Heart right ventricle (tissue), 16 donors: ENCODE measurements around the gene ZBTB7B. TPM values are rescaled to one million over a fixed set of nuclear protein-coding genes. Genes with fewer than 3 reads are reported as not detected.

Source experiments
- ATAC-seq, 8 donors: fragments of 200-7000 bp; cut with Tn5 transposase; one replicate each; pipeline ENCODE4 v1.9.1; 2020; ENCODE audit warnings: mild to moderate bottlenecking in 8 of 8, moderate library complexity in 8 of 8, moderate number of reproducible peaks in 1 of 8
- DNase-seq, 2 donors: peaks; one replicate each; pipeline ENCODE4 v3.0.0-alpha.2; 2020
- H3K27ac ChIP-seq, 10 donors: fragments of 200-600 bp; sonication (generic) in 2 of 10; one replicate each; pipeline versions ENCODE4 v1.5.0 to v1.8.0; 2020 to 2022; ENCODE audit warnings: mild to moderate bottlenecking in 3 of 10
- H3K27me3 ChIP-seq, 7 donors: fragments of 200-600 bp; one replicate each; pipeline ENCODE4 v1.8.0; 2021 to 2022; ENCODE audit warnings: mild to moderate bottlenecking in 2 of 7
- H3K36me3 ChIP-seq, 9 donors: fragments of 200-600 bp; sonication (generic) in 1 of 9; one replicate each; pipeline versions ENCODE4 v1.5.0 to v1.8.0; 2020 to 2022; ENCODE audit warnings: mild to moderate bottlenecking in 2 of 9
- H3K4me1 ChIP-seq, 9 donors: fragments of 200-600 bp; sonication (generic) in 1 of 9; one replicate each; pipeline versions ENCODE4 v1.5.0 to v1.8.0; 2020 to 2022; ENCODE audit warnings: mild to moderate bottlenecking in 4 of 9
- H3K4me3 ChIP-seq, 10 donors: fragments of 200-600 bp; sonication (generic) in 2 of 10; one replicate each; pipeline versions ENCODE4 v1.5.0 to v1.8.0; 2020 to 2022; ENCODE audit warnings: mild to moderate bottlenecking in 7 of 10, moderate library complexity in 2 of 10
- H3K9me3 ChIP-seq, 11 donors: fragments of 200-600 bp in 10 of 11; sonication (generic) in 2 of 11; one replicate each; pipeline versions ENCODE4 v1.5.0 to v1.8.0; 2013 to 2022; ENCODE audit warnings: mild to moderate bottlenecking in 2 of 11, control low read depth in 1 of 11, moderate library complexity in 1 of 11
- WGBS, 2 donors: extraction: QIAGEN DNeasy Blood & Tissue Kit; methylation state at CpG; one replicate each; pipeline ENCODE4 v1.1.7; 2013; ENCODE audit warnings: inconsistent platforms in 1 of 2; 5-methylcytosine and 5-hydroxymethylcytosine counted together
- intact Hi-C, 10 donors: fragments of 100-400 bp; cut with DNase I; formaldehyde crosslinking; loops; one replicate each; pipeline versions ENCODE4 v1.11.1 to v1.14.2; 2022
- polyA plus RNA-seq, 2 donors: library from polyadenylated mRNA; stranded (reverse); fragments of 200-250 nt; gene quantifications; one replicate each; pipeline ENCODE4 v1.2.3, GENCODE V29; 2013
- total RNA-seq, 10 donors: library from RNA; stranded (reverse); fragmentation: NEBNext Ultra II Directional in 3 of 10; extraction: Animal tissue kit (Norgen Biotek cat#: 25700) in 3 of 10; gene quantifications; one replicate each; pipeline versions ENCODE4 v1.2.1 to v1.2.4, GENCODE V29; 2021 to 2023
- TF ChIP-seq, protein P1 (sequence below), 9 donors: fragments of 200-600 bp; sonication (generic) in 2 of 9; IDR thresholded peaks; one replicate each; pipeline versions ENCODE4 v1.5.0 to v1.8.0; 2021 to 2022; ENCODE audit warnings: antibody characterized with exemption in 9 of 9, mild to moderate bottlenecking in 5 of 9, moderate library complexity in 1 of 9
- donor health status: Arrhythmogenic right ventricular cardiomyopathy.
- donor health status: ischemic (EF 13 %, LVEDD 7.1; RV severe dilation, severe dysfunction).
- donor health status: healthy with polysubstance abuse.
- donor health status: DM: no; HTN: yes; CAD: no.
- donor health status: DM: no; HTN: no; CAD: no.
- donor health status: ischemic (EF 25% LVEDD 6.9; RV normal size, moderate dysfunction).
- donor health status: ischemic (EF 25% LVEDD 5.7; RV mildly dilated, moderate dysfunction).
- donor health status: healthy.
- donor health status: DM: yes; HTN: yes; CAD: no.
- donor health status: Ischemic cardiomyopathy.
- donor health status: ischemic (EF 35%, LVEDD 5.7; RV mildly dilated, moderate dysfunction).
- donor health status: nonischemic (EF 11% LVEDD 7.7; RV severe dilation, severe dysfunction).
- donor health status: DM: yes; HTN: yes; CAD: no.
- donor health status: PGD.
- donor health status: ischemic (EF 29% LVEDD 5.4; RV normal size, mild dysfunction).
- donor health status: nonischemic (EF 23%, LVEDD 6.1; RV moderate dilation, normal function).

Gene ZBTB7B
- total and polyA plus RNA-seq, 12 donors, result 25.7 to 54.7 (median 37.9) TPM

DNA sequence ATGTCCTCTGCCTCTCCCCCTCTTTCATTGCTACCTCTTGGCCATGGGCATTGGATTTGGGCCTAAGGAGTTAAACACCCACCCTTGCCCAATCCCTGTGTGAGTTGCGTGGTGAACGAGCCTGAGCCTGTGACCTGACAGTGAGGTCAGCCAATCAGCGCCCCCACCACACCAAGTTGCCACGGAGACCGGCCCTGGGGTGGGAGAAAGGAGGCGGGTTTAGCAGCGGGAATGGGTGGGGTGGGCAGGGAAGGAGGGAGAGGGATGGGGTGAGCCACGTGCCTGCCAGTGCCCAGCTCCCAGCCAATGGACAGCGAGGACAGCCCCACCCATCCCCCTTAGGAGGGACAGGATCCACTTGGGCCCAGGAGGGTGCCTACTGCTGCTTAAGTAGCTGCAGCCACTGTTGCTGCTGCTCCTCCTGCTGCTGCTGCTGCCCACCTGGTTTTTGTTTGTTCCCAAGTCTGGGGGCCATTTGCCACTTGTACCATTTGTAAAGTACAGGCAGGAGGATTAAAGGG lies 9.5 kb downstream of the ZBTB7B start:
- intact Hi-C loops, result loop anchor here in 1 of 10 donors (10.0 kb wide), 1 partner anchor 57 kb away; the partner anchor contains the start of gene PBXIP1
- Histone ChIP-seq H3K4me1 (peaks cover 10 to 82% (median 51%) of the 10 kb centered on the region in 9 donors), H3K9me3 (no peaks in the 10 kb centered on the region), H3K4me3 (no peak overlapping the region), H3K27me3 (no peaks in the 10 kb centered on the region), H3K27ac (peak overlapping the region in 8 of 10 donors; percentile 31 to 95 (median 60)), H3K36me3 (peaks cover 0 to 35% (median 9%) of the 10 kb centered on the region in 9 donors)
- TF ChIP-seq, protein P1, sequence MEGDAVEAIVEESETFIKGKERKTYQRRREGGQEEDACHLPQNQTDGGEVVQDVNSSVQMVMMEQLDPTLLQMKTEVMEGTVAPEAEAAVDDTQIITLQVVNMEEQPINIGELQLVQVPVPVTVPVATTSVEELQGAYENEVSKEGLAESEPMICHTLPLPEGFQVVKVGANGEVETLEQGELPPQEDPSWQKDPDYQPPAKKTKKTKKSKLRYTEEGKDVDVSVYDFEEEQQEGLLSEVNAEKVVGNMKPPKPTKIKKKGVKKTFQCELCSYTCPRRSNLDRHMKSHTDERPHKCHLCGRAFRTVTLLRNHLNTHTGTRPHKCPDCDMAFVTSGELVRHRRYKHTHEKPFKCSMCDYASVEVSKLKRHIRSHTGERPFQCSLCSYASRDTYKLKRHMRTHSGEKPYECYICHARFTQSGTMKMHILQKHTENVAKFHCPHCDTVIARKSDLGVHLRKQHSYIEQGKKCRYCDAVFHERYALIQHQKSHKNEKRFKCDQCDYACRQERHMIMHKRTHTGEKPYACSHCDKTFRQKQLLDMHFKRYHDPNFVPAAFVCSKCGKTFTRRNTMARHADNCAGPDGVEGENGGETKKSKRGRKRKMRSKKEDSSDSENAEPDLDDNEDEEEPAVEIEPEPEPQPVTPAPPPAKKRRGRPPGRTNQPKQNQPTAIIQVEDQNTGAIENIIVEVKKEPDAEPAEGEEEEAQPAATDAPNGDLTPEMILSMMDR (IDR thresholded peaks at IDR 0.05), result no peak
- 18 to 24% methylated on average over 9 of the region's 9 CpGs for WGBS, 2 donors
- ATAC-seq (peak; percentile 7 to 45 (median 30)), DNase-seq (peak; percentile 62 to 67)

DNA sequence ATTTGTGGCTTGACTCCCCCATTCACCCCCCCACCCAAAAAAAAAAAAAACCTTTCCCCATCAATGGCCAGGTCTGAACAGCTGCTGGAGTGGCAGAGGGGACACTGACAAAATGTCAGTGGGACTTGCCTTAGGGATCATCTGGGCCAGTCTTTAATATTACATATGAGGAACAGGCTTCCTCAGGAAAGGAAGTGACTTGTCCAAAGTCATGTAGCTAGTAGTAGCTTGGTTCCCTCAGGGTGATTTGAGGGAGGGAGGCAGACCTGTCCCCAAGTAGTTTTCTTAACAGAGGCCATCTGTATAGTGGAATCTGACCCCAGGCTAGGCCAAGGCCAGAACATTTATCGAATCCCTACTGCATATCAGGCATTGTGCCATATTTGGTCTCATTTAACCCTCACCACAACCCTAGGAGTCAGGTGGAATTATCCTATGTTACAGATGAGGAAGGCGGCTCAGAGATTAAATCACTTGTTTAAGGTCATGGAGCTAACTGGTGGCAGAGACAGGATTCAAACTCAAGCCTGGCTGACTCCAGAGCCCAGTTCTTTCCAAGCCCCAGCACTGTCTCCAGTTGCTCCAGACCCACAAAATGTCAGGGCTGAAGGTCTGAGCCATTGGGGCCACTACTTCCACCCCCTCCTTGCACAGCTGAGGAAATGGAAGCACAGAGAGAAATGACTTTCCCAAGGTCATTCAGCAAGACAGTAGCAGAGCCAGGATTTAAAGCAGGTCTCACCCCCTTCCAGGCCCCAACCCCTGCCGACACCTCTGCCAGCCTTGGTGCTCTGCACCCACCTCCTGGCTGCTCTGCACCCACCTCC lies 10.4 kb downstream of the ZBTB7B start:
- Histone ChIP-seq H3K9me3 (no peaks in the 10 kb centered on the region), H3K27ac (peak overlapping the region in 7 of 10 donors; percentile 6 to 95 (median 49)), H3K36me3 (peaks cover 0 to 35% (median 9%) of the 10 kb centered on the region in 9 donors), H3K27me3 (no peaks in the 10 kb centered on the region), H3K4me3 (no peak overlapping the region), H3K4me1 (peaks cover 10 to 82% (median 47%) of the 10 kb centered on the region in 9 donors)
- ATAC-seq (no peak), DNase-seq (no peak)
- TF ChIP-seq, protein P1 (IDR thresholded peaks at IDR 0.05), result no peak
- intact Hi-C loops, result loop anchor here in 1 of 10 donors (10.0 kb wide), 1 partner anchor 58 kb away; the partner anchor contains the start of gene PBXIP1
- 70 to 71% methylated on average over 3 of the region's 3 CpGs for WGBS, 2 donors

DNA sequence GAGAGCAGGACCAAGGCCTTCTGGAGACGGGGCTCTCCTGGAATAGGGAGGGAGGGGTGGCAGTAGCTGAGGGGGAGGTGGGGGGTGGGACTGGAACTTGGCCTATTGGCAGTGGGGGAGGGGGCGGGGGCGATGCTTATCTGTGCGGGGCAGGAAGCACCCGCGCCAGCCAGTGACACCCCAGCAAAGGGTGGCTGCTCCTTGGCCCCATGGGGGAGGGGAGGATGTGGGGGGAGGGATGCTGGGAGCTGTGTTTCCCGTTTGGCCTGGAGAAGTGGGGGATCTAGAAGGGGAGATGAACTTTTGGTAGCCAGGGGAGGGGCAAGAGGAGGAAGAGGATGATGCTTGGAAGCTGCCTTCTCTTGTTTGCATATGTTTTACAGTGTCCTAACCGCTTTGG lies 11.0 kb downstream of the ZBTB7B start:
- ATAC-seq (no peak), DNase-seq (no peak)
- intact Hi-C loops, result loop anchor here in 1 of 10 donors (10.0 kb wide), 1 partner anchor 59 kb away; the partner anchor contains the start of gene PBXIP1
- Histone ChIP-seq H3K9me3 (no peaks in the 10 kb centered on the region), H3K36me3 (peaks cover 0 to 35% (median 9%) of the 10 kb centered on the region in 9 donors), H3K4me3 (no peak overlapping the region), H3K4me1 (peaks cover 12 to 82% (median 43%) of the 10 kb centered on the region in 9 donors), H3K27ac (peak overlapping the region in 3 of 10 donors; percentile 27 to 95 (median 48)), H3K27me3 (no peaks in the 10 kb centered on the region)
- WGBS, 2 donors, result 50 to 56% methylated on average over 8 of the region's 8 CpGs
- TF ChIP-seq, protein P1 (IDR thresholded peaks at IDR 0.05), result no peak
